Esophagus muscularis mucosa (tissue), 4 donors: Measurements from ENCODE around the gene DLG1. TPM values are rescaled to one million over a fixed set of nuclear protein-coding genes. Genes with fewer than 3 reads are reported as not detected.

Experiments
- DNase-seq: peaks from one replicate; pipeline ENCODE4 v3.0.0-alpha.2; 2017; ENCODE audit errors: extremely low spot score
- H3K27ac ChIP-seq, 4 donors: fragments of 200-600 bp; sonication (generic); replicated peaks in 1 of 4; 1 replicate in 3 of 4; 2 replicates in 1 of 4; pipeline ENCODE4 v1.5.1; 2016 to 2019; ENCODE audit warnings: mild to moderate bottlenecking in 1 of 4
- H3K27me3 ChIP-seq, 4 donors: fragments of 200-600 bp; sonication (generic); one replicate each; pipeline versions ENCODE4 v1.5.1 to v1.6.0; 2016 to 2019
- H3K36me3 ChIP-seq, 4 donors: fragments of 200-600 bp; sonication (generic); one replicate each; pipeline ENCODE4 v1.5.1; 2016 to 2019
- H3K4me1 ChIP-seq, 4 donors: fragments of 200-600 bp; sonication (generic); one replicate each; pipeline ENCODE4 v1.5.1; 2016 to 2019
- H3K4me3 ChIP-seq, 4 donors: fragments of 200-600 bp; sonication (generic); 1 replicate in 2 of 4; 2 replicates in 2 of 4; pipeline ENCODE4 v1.5.1; 2016 to 2019; ENCODE audit warnings: mild to moderate bottlenecking in 4 of 4, moderate library complexity in 1 of 4
- H3K9me3 ChIP-seq, 4 donors: fragments of 200-600 bp; sonication (generic); 1 replicate in 3 of 4; 2 replicates in 1 of 4; pipeline ENCODE4 v1.5.1; 2016 to 2019
- EP300 ChIP-seq: sonication (generic); formaldehyde crosslinking; IDR thresholded peaks from one replicate; pipeline ENCODE4 v1.6.1; 2017; ENCODE audit warnings: antibody characterized with exemption
- POLR2A ChIP-seq: fragments of 450-650 bp; IDR thresholded peaks from one replicate; pipeline ENCODE4 v1.6.1; 2017; ENCODE audit warnings: antibody characterized with exemption, moderate library complexity, mild to moderate bottlenecking, low read depth
- POLR2AphosphoS5 ChIP-seq, 2 donors: sonication (generic); formaldehyde crosslinking; IDR thresholded peaks; one replicate each; pipeline ENCODE4 v1.6.1; 2017; ENCODE audit warnings: antibody characterized with exemption in 2 of 2
- WGBS: methylation state at CpG from one replicate; pipeline ENCODE4 v1.1.5; 2018; 5-methylcytosine and 5-hydroxymethylcytosine counted together
- intact Hi-C: fragments of 100-400 bp; cut with DNase I; formaldehyde crosslinking; loops from one replicate; pipeline ENCODE4 v1.15.1; 2023
- total RNA-seq, 4 donors: library from RNA; depleted of rRNA; stranded (reverse); fragments of >200 nt; gene quantifications; one replicate each; pipeline versions ENCODE4 v1.1.0 to v1.2.1, GENCODE V29; 2016
- TF ChIP-seq, protein P1 (sequence below), 3 experiments: fragments of 200-600 bp in 2 of 3; fragments of 450-650 bp in 1 of 3; sonication (generic) in 2 of 3; IDR thresholded peaks; one replicate each; pipeline ENCODE4 v1.5.1; 2017 to 2019; ENCODE audit warnings: antibody characterized with exemption in 3 of 3, mild to moderate bottlenecking in 2 of 3, moderate library complexity in 1 of 3

Gene DLG1
- total RNA-seq, 4 donors from 2014 or later: 56.8 to 73.1 (median 69.1) TPM

- no peaks in the 10 kb centered on the region for H3K27me3 ChIP-seq
- H3K4me1 ChIP-seq: no peaks in the 10 kb centered on the region
- WGBS: 72% methylated on average over 1 of the region's 1 CpG
- H3K36me3 ChIP-seq: peaks cover 0 to 42% (median 12%) of the 10 kb centered on the region in 4 donors
- intact Hi-C loops: no loop called here
- no peak for DNase-seq
- no peak overlapping the region for H3K4me3 ChIP-seq
- H3K27ac ChIP-seq: no peak overlapping the region
- TF ChIP-seq, protein P1, sequence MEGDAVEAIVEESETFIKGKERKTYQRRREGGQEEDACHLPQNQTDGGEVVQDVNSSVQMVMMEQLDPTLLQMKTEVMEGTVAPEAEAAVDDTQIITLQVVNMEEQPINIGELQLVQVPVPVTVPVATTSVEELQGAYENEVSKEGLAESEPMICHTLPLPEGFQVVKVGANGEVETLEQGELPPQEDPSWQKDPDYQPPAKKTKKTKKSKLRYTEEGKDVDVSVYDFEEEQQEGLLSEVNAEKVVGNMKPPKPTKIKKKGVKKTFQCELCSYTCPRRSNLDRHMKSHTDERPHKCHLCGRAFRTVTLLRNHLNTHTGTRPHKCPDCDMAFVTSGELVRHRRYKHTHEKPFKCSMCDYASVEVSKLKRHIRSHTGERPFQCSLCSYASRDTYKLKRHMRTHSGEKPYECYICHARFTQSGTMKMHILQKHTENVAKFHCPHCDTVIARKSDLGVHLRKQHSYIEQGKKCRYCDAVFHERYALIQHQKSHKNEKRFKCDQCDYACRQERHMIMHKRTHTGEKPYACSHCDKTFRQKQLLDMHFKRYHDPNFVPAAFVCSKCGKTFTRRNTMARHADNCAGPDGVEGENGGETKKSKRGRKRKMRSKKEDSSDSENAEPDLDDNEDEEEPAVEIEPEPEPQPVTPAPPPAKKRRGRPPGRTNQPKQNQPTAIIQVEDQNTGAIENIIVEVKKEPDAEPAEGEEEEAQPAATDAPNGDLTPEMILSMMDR (IDR thresholded peaks at IDR 0.05): no peak
- TF ChIP-seq POLR2AphosphoS5 (IDR thresholded peaks at IDR 0.05) (no peak), EP300 (no peak), POLR2A (no peak)
- H3K9me3 ChIP-seq: no peaks in the 10 kb centered on the region
These were observed 193.7 kb downstream of the DLG1 start for GRCh38 chr3:197104738-197105137.

DNA sequence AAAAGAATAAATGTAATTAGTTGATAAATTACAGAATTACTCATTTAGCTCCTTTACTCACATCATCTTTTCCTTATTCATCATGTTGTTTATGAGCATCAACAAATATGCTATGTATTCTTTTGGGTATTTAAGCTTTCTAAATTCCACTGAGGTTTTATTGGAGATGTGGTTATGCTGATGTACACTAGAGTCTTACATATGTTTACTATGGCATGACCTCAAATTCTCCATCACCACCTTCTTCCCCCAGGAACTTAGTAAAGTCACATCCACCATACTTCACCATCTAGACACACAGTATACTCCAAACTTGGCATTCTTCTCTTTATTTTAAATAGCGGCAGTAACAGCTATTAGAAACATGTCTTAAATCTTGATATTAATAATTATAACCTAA, 194.6 kb downstream of the DLG1 start:
- no peaks in the 10 kb centered on the region for H3K9me3 ChIP-seq
- intact Hi-C loops: no loop called here
- H3K27ac ChIP-seq: no peak overlapping the region
- no peak overlapping the region for H3K4me3 ChIP-seq
- H3K4me1 ChIP-seq: no peaks in the 10 kb centered on the region
- TF ChIP-seq POLR2AphosphoS5 (IDR thresholded peaks at IDR 0.05) (no peak), EP300 (no peak), POLR2A (no peak)
- TF ChIP-seq, protein P1 (IDR thresholded peaks at IDR 0.05): no peak
- no peaks in the 10 kb centered on the region for H3K27me3 ChIP-seq
- no peak for DNase-seq
- peaks cover 0 to 38% (median 14%) of the 10 kb centered on the region in 4 donors for H3K36me3 ChIP-seq
- WGBS: 91% methylated on average over 1 of the region's 1 CpG

GRCh38 chr3:197093871-197094270, 204.5 kb downstream of the DLG1 start:
- DNase-seq: no peak
- 67% methylated on average over 1 of the region's 1 CpG for WGBS
- H3K9me3 ChIP-seq: no peaks in the 10 kb centered on the region
- H3K27me3 ChIP-seq: no peaks in the 10 kb centered on the region
- TF ChIP-seq, protein P1 (IDR thresholded peaks at IDR 0.05): no peak
- TF ChIP-seq POLR2AphosphoS5 (IDR thresholded peaks at IDR 0.05) (no peak), EP300 (no peak), POLR2A (no peak)
- intact Hi-C loops: no loop called here
- no peak overlapping the region for H3K4me3 ChIP-seq
- H3K36me3 ChIP-seq: peaks cover 0 to 4% (median 0%) of the 10 kb centered on the region in 4 donors
- no peaks in the 10 kb centered on the region for H3K4me1 ChIP-seq
- H3K27ac ChIP-seq: no peak overlapping the region

GRCh38 chr3:197088370-197088769, 210.0 kb downstream of the DLG1 start:
- Histone ChIP-seq H3K9me3 (no peaks in the 10 kb centered on the region), H3K4me3 (no peak overlapping the region), H3K4me1 (peaks cover 0 to 3% (median 0%) of the 10 kb centered on the region in 4 donors), H3K27me3 (no peaks in the 10 kb centered on the region), H3K36me3 (peaks cover 0 to 10% (median 2%) of the 10 kb centered on the region in 4 donors), H3K27ac (no peak overlapping the region)
- 54% methylated on average over 3 of the region's 3 CpGs for WGBS
- no peak for DNase-seq
- TF ChIP-seq POLR2AphosphoS5 (IDR thresholded peaks at IDR 0.05) (no peak), EP300 (no peak), POLR2A (no peak)
- TF ChIP-seq, protein P1 (IDR thresholded peaks at IDR 0.05): no peak
- intact Hi-C loops: no loop called here

- intact Hi-C loops: no loop called here
- TF ChIP-seq POLR2A (no peak), EP300 (no peak), POLR2AphosphoS5 (IDR thresholded peaks at IDR 0.05) (no peak)
- TF ChIP-seq, protein P1 (IDR thresholded peaks at IDR 0.05): no peak
- Histone ChIP-seq H3K27ac (no peak overlapping the region), H3K4me1 (peaks cover 0 to 5% (median 0%) of the 10 kb centered on the region in 4 donors), H3K9me3 (no peaks in the 10 kb centered on the region), H3K4me3 (no peak overlapping the region), H3K36me3 (peaks cover 0 to 12% (median 5%) of the 10 kb centered on the region in 4 donors), H3K27me3 (no peaks in the 10 kb centered on the region)
- DNase-seq: no peak
- WGBS: 96% methylated on average over 4 of the region's 4 CpGs
These were observed 213.3 kb downstream of the DLG1 start for GRCh38 chr3:197085137-197085536.
